Stimulated activated CD8-positive, alpha-beta memory T cell treated with anti-CD3 and anti-CD28 coated beads, Interleukin-15, amount 100 ng/mL, for 48 hours (primary cell): ENCODE measurements around the gene ALDH3A2.
"Not testable (repeated sequence)": the region's sequence is repeated elsewhere in the genome, so short reads cannot be mapped to it uniquely, and the experiment has no call there.

Experiments used
- DNase-seq, 2 donors: peaks; one replicate each; pipeline ENCODE4 v3.0.0-alpha.2; 2020; ENCODE audit warnings: low read depth in 2 of 2

Gene ALDH3A2

GRCh38 chr17:19650826-19651225, 2.3 kb downstream of the ALDH3A2 start:
- no peak for DNase-seq

DNA sequence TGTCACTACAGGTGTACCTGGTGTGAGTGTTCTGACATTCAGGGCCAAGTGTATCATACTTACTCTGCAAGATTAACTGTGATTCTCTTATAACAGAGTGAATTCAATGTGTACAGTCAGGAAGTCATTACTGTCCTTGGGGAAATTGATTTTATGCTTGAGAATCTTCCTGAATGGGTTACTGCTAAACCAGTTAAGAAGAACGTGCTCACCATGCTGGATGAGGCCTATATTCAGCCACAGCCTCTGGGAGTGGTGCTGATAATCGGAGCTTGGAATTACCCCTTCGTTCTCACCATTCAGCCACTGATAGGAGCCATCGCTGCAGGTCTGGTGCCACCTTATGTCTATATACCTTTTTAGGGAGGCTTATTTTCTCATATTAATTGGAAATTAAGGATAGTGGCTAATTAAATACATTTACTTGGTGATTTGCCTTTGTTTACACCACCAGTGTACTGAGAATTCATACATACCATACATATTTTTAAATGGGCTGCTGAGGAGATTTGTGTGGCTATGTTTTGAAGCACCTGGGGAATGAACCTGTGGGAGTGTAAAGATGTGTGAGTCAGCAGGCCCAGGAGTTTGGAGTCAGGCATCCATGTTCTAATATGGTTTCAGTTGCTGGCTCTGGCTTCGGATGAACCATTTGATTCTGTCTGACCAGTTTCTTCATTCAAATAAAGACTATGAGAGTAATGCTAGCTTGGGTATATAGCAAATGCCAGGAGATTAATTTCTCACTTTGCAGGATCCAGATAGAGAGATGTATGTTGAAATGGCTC, 3.1 kb downstream of the ALDH3A2 start:
- no peak for DNase-seq

GRCh38 chr17:19652595-19652994, 4.0 kb downstream of the ALDH3A2 start:
- no peak for DNase-seq

DNA sequence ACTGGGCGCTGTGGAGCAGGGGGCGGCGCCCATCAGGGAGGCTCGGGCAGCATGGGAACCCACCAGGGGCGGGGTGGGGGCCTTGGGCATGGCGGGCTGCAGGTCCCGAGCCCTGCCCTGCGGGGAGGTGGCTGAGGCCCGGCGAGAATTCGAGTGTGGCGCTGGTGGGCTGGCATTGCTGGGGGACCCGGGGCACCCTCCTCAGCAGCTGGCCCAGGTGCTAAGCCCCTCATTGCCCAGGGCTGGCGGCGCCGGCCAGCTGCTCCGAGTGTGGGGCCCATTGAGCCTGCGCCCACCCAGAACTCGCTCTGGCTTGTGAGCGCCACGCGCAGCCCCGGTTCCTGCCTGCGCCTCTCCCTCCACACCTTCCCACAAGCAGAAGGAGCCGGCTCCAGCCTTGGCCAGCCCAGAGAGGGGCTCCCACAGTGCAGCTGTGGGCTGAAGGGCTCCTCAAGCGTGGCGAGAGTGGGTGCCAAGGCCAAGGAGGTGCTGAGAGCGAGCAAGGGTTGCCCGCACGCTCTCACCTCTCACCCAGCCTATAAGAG, 5.9 kb downstream of the ALDH3A2 start:
- no peak for DNase-seq

GRCh38 chr17:19654896-19655295, 6.3 kb downstream of the ALDH3A2 start:
- DNase-seq = no peak

DNA sequence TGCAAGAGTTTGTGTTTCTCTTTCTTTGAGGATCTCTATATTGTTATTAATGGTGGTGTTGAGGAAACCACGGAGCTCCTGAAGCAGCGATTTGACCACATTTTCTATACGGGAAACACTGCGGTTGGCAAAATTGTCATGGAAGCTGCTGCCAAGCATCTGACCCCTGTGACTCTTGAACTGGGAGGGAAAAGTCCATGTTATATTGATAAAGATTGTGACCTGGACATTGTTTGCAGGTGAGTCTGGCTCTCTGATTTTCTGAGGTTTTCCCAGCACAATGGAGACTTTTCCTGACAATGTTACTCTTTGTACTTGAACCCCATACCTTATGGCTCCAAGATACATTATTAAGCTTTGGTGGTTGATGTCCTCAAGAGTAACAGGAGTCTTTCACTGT, 7.8 kb downstream of the ALDH3A2 start:
- no peak for DNase-seq

GRCh38 chr17:19656851-19657581, 8.5 kb downstream of the ALDH3A2 start:
- DNase-seq = no peak

DNA sequence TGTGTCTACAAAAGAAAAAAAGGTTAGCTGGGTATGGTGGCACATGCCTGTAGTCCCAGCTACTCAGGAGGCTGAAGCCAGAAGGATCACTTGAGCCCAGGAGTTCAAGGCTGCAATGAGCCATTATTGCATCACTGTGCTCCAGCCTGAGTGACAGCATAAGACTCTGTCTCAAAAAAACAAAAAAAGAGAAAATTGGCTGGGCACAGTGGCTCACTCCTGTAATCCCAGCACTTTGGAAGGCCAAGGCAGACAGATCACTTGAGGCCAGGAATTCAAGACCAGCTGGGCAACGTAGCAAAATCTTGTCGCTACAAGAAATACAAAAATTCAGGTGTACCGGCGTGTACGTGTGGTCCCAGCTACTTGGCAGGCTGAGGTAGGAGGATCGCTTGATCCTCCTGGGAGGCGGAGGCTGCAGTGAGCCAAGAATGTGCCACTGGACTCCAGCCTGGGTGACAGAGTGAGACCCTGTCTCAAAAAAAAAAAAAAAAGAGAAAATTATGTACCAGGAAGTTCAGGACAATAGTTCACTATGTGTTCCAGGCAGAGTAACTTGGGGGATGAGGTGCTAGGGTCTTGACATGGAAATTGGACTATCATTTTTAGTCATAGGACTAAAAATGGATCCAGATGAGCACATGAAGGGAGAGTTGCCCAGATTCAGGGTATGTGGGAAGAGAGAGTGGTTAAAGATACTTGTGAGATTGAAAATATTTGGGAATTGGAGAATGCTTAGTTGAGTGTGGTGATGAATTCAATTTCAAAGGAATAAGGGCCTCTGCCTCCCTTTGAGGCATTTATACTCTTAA, 11.0 kb downstream of the ALDH3A2 start:
- no peak for DNase-seq

- no peak for DNase-seq
These were observed 11.8 kb downstream of the ALDH3A2 start for GRCh38 chr17:19660219-19660870.

- DNase-seq = no peak
These were observed 12.6 kb downstream of the ALDH3A2 start for GRCh38 chr17:19661121-19661520.

GRCh38 chr17:19663097-19663496, 14.5 kb downstream of the ALDH3A2 start:
- DNase-seq = no peak

- no peak for DNase-seq
These were observed 15.7 kb downstream of the ALDH3A2 start for GRCh38 chr17:19664136-19664820.

- no peak for DNase-seq
These were observed 16.2 kb downstream of the ALDH3A2 start for GRCh38 chr17:19664821-19665181.

GRCh38 chr17:19669680-19670079, 21.1 kb downstream of the ALDH3A2 start:
- not testable (repeated sequence) for DNase-seq

DNA sequence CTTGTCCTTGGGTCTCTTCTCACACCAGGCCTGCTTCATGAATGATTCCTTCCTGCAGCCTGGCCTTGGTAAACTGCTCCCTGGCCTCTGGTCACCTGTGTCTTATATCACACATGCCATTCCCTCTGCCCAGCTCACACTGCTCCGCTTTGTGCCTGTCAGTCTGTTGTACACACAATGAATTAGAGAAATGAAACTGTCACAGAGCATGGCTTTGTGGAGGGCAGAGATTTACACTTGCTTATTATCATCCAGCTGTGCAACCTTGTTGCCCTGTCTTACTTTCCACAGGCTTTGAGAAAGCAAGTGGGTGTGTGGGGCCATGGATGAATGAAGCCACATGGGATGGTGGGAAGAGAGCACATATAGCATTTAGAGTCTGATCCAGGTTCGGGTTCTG, 22.4 kb downstream of the ALDH3A2 start:
- no peak for DNase-seq

- no peak for DNase-seq
These were observed 22.9 kb downstream of the ALDH3A2 start for GRCh38 chr17:19671433-19671832.

GRCh38 chr17:19672009-19672750, 23.6 kb downstream of the ALDH3A2 start:
- no peak for DNase-seq

- no peak for DNase-seq
These were observed 25.1 kb downstream of the ALDH3A2 start for GRCh38 chr17:19673623-19674022.

DNA sequence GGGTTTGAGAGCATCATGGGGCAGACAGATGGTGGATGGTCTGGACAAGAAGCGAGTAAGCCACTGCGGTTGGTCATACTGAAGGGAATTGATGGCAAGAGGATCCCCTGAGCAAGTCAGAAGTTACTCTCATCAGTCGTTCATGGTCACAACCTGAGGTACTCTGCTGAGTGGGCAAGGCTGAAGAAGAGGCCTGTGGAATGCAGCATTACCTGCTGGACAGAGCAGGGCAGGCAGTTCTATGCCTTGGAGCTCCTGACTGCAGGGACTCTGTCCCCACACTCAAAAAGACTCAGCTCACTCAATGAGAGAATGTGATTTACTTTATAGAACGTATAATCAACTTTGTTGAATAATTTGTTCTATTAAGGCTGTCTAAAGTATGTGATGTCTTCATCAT, 28.3 kb downstream of the ALDH3A2 start:
- no peak for DNase-seq

GRCh38 chr17:19677736-19678379, 29.3 kb downstream of the ALDH3A2 start:
- DNase-seq = no peak
